GM19035 (cell line): ENCODE results near the gene NOP10.
"Not testable (repeated sequence)": the region's sequence is repeated elsewhere in the genome, so short reads cannot be mapped to it uniquely, and the experiment has no call there.

Experiments
- ATAC-seq: cut with Tn5 transposase; IDR thresholded peaks from one replicate; pipeline ENCODE4 v1.9.1; 2021; ENCODE audit not compliant: unreplicated experiment

Gene NOP10

DNA sequence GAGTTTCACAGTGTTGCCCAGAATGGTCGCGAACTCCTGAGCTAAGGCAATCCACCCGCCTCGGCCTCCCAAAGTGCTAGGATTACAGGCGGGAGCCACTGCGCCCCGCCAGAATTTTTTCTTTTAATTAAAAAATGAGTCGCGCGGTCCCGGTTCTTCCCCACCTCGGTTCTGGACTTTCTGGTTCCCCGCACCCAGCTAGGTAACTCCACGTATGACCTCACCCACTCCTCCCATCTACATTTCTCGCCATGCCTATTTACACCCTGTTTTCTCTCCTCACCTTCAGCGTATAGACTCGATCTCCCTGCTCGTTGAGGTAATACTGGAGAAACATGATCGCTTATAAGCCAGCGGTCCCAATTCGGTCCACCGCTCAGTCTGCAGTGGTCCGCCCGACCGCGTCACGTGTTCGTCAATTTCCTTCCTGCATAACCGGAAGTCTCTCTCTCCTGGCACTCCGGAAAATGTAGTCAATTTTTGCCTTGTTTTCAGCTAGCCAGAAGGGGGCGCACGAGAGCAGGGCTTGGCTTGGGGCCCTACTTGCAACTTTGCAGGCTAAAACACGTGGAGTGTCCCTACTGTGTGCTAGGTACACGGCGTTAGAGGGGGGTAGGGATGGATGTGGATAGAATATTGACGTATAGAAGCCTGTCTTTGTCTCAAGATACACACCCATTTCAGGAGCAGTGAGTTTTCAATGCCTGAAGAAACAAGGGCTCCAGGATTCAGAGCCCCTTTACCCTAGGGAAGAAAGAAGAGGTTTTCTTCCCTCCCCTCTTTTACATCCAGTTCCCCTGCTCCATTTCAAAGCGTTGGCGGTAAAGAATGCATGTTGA is at the start of gene NOP10, which contains the start of gene NUTM1:
Gene NOP10, minus strand, starts transcription at position 400 of the 839 bp plus-strand sequence. Its CDS starts 63 bp downstream, at position 337.
Gene NUTM1, plus strand, starts transcription at position 579 of the 839 bp plus-strand sequence. CDS start 382 bp downstream, outside the sequence.
- peak; percentile 87 for ATAC-seq

DNA sequence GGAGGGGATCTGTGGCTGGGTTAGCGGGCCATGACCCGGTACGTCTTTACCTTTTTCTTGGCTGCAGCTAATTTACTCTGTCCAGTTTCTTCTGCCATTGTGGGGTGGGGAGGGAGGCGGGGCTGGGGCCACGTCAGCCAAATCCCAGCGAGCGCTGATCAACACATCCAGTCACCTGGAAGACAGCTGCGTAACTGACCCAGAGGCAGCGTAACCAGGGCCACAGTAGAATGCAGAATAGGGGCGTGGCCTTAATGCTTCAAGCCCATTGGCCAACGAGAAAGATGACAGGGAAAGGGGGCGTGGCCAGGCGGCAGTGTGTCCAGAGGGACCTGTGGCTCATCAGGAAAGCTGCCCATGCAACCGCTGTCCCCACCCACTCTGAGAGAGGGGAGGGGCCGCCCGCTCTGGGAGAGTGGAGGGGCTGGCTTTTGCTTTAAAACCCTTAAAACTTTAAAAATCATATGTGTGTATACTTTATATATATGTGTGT is 46.7 kb upstream of the NOP10 start:
- not testable (repeated sequence) for ATAC-seq

DNA sequence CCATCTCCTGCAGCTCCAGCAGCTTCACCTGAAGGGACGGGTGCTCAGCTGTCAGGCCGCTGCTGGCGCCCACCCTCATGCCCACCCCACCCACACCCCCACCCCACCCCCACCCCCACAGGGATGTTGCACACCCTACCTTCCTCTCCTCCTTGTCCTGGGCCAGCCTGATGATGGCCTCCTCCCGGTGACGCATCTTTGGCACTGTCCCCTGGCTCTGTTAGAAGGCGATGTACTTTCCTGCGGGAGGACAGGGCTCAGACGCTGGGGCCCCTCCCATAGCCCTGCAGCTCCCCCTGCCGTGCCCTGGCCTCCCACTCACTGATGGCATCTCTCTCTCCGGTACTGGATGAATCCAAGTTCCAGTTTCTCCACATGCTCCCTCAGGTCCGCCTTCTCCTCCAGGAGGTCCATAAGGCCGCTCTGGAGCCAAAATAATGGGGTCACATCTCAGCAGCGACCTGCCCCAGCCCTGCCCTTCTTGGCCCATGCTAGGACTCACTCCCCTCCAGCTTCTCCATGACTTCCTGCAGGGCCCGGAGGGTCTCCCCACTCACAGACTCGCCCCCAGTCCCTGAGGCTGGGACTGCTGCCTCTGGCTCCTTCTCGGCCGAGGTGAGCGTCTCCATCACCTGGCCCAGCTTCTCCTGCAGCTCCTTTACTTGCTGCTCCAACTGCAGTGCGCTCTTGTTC is 39.0 kb upstream of the NOP10 start:
- not testable (repeated sequence) for ATAC-seq

DNA sequence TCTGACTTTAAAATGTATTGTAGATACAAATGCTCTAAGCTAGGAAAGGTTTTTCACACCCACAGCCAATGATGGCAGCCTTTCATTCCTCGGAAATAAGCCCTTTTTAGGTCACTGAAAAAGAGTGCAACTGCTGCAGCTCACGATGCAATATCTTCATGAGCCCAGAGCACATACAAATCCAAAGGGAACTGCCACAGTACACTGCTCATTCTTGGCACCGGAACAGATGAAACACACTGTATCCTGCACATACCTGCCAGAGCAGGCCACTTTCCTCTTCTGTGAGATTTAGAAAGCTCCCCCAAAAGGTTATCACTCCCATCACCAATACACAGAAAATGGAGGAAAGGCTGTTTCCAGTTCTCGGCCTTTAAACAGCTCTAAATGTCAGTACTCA is 37.6 kb upstream of the NOP10 start:
- ATAC-seq = not testable (repeated sequence)

- ATAC-seq = no peak
Observed at GRCh38 chr15:34376856-34377255, 33.9 kb upstream of the NOP10 start.

GRCh38 chr15:34375541-34375940 is 32.6 kb upstream of the NOP10 start:
- not testable (repeated sequence) for ATAC-seq

DNA sequence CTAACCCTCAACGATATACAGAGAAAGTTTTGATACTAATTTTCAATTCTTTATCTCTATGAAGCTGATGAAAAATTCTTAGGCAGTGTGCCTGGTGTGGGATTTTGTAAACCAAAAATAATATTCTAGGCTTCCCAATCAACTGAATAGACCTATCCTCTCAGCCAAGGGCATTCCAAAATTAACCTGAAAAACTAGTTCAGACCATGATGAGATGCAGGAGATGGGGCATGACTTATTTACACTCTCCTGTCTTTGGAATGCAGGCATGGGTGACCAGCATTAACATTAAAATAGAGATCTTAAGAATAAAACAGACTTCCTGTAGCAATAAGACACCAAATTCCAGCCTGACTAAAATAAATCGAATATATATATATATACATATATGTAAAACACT is 31.9 kb upstream of the NOP10 start:
- no peak for ATAC-seq

GRCh38 chr15:34373951-34374350 is 31.0 kb upstream of the NOP10 start:
- no peak for ATAC-seq

- no peak for ATAC-seq
Observed at GRCh38 chr15:34370643-34371042, 27.7 kb upstream of the NOP10 start.

DNA sequence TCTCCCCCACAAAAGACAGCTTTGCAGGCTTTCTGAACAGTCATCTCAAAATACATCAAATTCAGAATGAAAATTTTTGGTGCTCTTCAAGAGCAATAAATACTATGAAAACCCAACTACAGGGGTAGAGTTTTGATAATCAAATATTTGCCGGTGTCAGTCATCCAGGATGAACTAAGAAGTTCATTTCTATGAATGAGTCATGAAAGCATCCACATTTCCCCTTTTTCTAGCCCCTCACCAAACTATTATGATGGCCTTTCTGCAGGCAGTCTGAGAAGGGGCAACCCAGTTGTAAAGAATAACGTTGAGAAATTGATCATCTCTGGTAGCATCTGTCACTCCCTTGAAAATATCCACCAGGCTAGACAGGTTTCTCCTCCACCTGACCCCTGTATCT is 27.2 kb upstream of the NOP10 start:
- ATAC-seq = no peak

GRCh38 chr15:34367101-34368081 is 24.5 kb upstream of the NOP10 start, which contains the start of gene LPCAT4:
Gene LPCAT4, minus strand, starts transcription at chr15:34367196. Its CDS starts 96 bp downstream, at chr15:34367100.
- ATAC-seq = peak; percentile 77

DNA sequence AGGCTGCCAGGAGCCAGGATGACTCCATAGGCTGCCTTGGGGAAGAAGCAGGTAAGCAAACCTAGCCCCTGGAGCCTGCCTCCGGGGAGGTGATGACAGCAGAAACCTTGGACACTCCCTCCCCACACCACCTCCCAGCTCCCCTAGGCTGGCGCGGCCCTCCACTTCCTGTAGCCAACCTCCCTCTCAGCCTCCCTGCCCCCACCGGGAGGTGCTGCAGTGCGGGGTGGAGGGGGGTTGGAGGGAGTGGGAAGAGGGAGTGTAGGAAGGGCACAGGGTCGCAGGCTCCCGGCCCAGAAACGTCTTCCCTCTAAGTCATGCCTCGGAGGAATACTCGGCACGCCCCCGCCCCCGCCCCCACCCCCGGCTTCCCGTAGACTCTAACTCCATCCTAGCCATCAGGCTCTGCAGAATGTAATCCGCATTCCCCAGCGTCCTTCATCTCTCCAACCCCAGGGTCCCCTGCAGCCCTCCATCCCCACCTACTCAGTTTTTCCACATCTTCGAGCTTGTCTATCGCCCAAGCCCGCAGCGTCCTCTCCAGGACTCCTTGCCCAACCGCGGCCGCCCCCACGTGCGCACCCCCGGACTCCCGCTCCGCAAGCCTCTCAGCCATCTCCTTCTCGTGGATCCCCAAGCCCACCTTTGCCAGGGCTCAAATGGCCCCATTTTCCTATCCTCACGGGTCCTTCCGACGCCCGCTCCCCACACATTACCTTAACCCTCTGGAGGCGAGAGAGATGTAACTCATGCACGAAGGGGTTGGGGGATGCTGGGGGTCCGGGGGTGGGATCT is 23.5 kb upstream of the NOP10 start:
- ATAC-seq = peak; percentile 0

- no peak for ATAC-seq
Observed at GRCh38 chr15:34365836-34366235, 22.9 kb upstream of the NOP10 start.

DNA sequence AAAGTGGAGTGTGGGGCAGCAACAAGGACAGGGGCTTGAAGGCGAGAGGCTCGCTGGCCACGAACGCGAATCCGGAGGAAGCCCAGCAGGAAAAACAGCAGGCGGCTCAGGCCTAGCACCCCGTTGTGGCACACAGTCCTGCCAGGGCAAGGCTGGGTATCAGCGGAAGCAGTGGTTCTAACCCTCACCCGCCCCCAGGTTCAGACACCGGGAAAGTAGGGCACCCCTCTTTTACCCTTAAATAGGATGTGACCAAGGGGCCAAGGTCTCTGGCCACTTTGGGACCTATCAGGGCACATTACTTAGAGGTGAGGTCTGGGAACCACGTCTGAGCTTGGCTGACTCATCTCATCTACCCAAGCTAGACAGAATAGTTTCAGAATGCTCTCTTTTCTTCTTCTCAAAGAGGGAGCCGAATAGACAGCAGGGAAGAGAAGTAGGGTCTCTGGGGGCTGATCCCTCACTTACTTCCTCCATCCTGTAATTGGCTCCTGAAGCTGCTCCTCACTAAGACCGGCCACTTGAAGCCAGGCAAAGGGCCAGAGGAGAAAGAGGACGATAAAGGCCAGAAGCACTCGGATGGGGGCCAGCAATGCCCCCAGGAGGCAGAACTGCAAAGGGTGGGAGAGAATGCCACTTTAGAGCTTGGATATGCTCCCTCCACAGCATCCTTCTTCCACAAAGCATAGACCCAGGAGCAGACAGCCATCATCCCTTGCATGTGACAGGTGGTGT is 22.3 kb upstream of the NOP10 start:
- no peak for ATAC-seq

DNA sequence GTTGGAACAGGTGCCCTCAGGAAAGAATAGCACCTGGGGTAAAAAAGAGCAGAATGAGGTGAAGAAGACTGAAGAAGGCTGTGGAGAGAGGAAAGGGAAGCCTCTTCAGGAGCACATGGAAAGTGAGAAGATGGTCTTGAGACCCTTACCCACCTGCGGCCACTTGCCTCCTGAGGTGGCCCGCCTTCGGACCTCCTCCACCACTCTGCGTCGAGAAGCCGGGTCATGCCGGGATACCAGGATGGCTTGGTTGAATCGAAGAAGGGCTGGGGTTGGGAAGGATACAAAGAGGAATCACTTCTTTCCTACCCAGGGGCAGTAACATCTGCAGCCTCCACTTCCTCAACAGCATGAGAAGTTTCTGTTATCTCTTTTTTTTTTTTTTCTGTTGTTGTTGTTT is 21.1 kb upstream of the NOP10 start:
- no peak for ATAC-seq

DNA sequence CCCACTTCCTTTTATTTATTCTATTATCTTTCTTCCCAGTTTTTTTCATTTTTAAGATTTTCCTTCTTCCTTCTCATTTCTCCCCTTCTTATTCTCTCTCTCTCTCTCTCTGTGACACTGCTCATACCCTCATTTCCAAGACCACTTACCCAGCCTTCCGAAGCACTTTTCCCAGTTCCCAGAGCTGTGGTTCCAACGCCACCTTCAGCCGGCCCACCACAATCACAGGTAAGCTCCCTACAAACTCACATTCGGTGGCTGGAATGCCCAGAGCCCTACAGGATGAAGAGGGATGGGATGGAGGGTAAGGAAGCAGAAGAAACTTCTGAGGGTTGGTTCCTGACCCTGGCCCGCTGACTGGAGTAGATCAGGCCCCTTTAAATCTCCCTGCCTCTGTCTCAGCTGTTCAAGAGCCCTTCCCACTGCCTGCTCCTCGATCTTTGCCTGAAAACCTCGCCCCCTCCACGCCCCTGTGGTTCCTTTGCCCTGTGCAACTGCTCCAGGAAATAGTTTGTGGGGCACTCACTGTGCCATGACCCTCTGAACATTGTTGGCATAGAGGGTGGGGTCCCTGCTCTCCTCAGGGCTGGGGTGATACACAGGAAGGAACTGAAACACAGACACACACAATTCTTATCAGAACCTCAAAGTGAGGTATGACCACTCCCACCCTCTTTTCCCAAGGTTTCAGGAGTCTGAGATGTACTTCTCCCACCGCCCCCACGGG is 19.3 kb upstream of the NOP10 start:
- no peak for ATAC-seq

DNA sequence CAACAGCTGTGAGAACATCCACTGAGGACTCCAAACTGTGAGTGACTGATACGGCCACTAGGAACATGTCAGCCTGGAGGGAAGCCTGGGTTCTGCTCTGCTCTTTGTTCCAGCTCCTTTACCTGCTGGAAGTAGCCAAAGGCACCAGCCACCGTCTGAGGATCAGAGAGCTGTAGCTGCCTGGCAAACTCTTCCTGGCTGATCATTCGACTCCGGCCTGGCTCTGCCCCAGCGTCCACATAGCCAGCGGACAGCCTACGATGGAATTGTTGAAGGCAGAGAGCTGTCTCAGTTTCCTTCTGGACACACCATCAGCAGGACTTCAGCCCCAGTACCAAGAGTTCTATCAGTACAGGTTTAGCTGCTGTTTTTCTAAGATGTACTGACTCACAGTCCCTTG is 18.3 kb upstream of the NOP10 start:
- ATAC-seq = no peak

DNA sequence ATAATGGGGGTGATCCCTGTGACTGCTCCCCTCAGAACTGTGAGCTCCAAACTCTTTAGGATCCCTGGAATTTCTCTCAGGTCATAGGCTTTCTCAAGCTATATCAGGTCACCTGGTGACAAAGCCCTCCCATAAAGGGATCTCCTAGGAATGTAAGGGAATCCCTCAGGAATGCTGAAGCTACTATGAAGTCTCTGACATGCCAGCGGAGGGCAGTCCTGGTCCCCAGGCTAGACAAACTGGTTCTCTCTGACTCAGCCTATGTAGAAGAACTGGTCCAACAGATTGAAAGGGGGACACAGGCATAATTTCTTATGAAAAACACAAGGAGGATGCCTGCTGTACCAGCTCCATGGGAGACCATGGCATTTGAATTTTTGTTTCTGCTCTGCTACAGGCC is 17.4 kb upstream of the NOP10 start:
- ATAC-seq = no peak

DNA sequence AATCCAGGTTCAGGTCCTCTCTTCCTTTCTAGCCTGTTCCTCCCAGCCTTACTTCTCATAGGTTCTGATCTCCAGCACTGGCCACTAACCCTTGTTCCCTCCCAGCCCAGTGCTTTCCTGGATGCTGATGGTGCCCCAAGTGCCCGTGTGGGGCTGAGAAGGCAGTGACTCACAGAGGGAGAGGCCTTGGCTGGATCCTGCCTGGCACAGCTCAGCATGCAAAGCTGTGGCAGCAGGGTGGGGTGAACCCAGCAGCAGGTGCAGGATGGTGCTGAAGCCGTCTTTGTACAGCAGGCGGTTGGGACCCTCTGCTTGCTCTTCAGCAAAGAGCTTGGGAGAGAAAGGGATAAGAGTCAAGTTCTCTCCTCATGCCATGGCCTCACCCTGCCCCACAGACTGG is 16.5 kb upstream of the NOP10 start:
- ATAC-seq = no peak
